NCI-H2171 treated with DMSO at 0.1 percent for 48 hours (cell line): ENCODE measurements around the gene PLCD4.
A peak's percentile ranks its signal among the peaks of the same experiment; 100 is the strongest.

Experiments used
- DNase-seq: peaks from one replicate; lab custom pipeline; 2025; lab: John Stamatoyannopoulos, UW

Gene PLCD4

DNA sequence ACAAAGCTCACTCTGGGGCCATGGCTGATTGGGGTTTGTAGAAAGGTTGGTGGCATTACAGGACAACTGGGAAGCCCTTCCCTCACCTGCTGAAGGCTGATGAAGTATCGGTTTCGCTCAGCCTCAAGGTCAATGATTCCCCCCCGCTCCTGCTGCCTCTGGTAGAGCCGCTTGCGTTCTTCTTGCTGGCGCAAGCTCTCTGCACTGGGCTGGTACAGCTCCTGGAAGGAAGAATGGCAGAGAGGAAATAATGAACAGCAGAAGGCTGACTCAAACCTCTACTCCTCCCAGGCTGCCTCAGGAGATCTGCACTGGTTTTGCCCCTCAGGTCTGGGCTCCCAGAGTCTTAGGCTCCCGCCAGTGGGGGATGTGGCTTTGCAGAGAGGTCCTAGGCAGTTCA lies 57.0 kb downstream of the PLCD4 start:
- no peak for DNase-seq

- DNase-seq = peak; percentile 30
Observed at GRCh38 chr2:218671097-218671653, 63.5 kb downstream of the PLCD4 start.

GRCh38 chr2:218671654-218672566 lies 64.2 kb downstream of the PLCD4 start, which contains the start of the genes RNF25 and STK36:
Gene RNF25 (minus strand): TSS chr2:218672002. CDS start chr2:218671970, 32 bp downstream.
Gene STK36 (plus strand): TSS chr2:218672086. CDS start chr2:218672830, 744 bp downstream.
- peak; percentile 95 for DNase-seq

DNA sequence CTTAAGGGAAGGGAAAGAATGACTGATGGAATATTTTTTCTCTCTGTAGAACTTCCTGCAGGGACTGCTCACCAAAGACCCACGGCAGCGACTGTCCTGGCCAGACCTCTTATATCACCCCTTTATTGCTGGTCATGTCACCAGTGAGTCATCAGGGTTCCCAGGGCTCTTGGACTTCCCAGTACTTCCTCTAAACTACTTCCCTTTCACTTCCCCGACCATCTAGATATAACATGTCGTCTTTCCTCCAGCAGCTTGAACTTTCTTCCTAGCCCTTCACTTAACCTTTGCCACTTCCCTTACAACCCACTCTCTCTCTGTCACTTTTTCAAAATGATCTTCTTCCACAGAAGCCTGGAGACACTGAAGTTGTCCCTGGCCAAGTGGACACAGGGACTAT lies 71.4 kb downstream of the PLCD4 start:
- DNase-seq = no peak

DNA sequence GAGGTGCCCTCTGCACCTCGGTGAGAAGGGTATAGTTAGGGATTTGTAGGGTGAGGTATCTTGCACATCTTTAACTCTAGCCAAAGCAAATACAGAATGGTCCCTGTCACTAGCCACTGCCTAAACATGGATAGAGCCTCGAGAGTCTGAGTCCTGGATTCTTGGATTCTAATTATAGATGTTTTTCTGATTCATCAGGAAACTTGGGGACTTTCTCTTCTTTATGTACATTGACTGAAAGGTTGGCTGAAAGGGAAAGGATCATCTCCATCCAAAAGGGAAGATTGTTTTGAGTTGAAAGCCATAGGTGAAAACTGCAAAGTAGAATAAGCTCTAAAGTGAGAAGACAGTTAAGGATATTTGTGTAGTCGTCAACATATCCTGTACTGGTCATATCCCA lies 72.4 kb downstream of the PLCD4 start:
- DNase-seq = no peak
